Measurements from ENCODE around the gene CDK10.
"Not testable (repeated sequence)": the region's sequence is repeated elsewhere in the genome, so short reads cannot be mapped to it uniquely, and the experiment has no call there.

The CDK10 gene

DNA sequence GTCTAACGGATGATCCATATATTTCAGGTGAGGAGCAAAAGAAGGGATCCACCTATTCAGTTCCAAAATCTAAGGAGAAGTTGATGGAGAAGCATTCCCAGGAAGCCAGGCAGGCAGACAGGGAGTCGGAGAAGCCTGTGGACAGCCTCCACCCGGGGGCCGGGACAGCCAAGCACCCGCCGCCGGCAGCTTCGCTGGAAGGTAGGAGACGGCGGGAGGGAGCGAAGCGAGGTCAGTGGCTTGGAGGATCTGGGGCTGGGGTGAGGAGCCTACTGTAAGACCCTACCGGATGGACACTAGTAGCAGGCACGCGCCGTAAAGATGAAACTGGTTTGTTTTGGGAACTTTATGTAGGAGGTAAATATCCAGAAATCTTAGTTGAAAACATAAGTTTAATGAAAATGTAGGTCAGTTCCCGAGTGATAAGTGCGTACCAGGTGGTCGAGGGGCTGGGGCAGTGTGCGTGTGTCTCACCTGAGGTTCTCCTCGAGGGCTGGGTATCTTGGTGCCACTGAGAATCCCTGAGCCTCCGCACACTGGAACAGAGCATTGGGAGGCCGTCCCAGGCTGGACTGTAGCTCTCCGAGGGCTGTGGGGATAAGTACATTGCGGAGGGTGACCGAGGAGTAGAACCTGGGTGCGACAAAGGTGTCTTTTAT is 28.1 kb upstream of the CDK10 start:
- Histone ChIP-seq H3K27ac (no peak overlapping the region), H3K9ac (ENCODE audit: insufficient read length) (peak overlapping the region; percentile 89), H3K9me3 (ENCODE audit: low read depth, low read length) (no peaks in the 10 kb centered on the region), H3K4me3 (peak overlapping the region; percentile 83), H3K36me3 (ENCODE audit: insufficient read depth, low read length) (peaks cover 7% of the 10 kb centered on the region; the same call in 1 of the 2 replicates)
- TF ChIP-seq POLR2AphosphoS5 (IDR thresholded peaks at IDR 0.05; ENCODE audit: borderline replicate concordance, low read depth, low read length) (no peak), FOXP2 (optimal IDR thresholded peaks at IDR 0.05; ENCODE audit: control extremely low read depth, extremely low read length, insufficient read depth) (no peak)
- no peak for DNase-seq (ENCODE audit: low read depth, low spot score)

DNA sequence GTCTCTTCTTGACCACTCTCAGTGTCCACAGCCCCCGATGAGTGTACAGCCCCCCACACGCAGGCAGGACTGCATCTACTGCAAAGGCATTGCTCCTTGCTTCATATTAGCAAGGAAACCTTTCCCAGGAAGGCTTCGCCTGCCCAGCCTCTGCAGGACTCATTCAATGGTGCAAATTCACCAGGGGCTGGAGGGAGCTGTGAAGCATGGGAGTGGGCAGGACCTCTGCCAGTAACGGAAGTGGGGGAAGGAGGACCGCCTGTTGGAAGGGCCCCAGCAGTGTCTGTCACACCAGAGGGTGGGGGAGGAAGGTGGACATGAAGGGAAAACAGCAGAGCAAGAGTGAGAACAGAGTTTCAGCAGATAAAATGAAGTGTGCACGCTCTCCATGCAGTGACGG is 26.3 kb upstream of the CDK10 start:
- Histone ChIP-seq H3K36me3 (ENCODE audit: insufficient read depth, low read length) (peaks cover 7% of the 10 kb centered on the region; the same call in 1 of the 2 replicates), H3K4me3 (no peak overlapping the region), H3K27ac (no peak overlapping the region), H3K9me3 (ENCODE audit: low read depth, low read length) (no peaks in the 10 kb centered on the region), H3K9ac (ENCODE audit: insufficient read length) (no peak overlapping the region)
- no peak for DNase-seq (ENCODE audit: low read depth, low spot score)
- TF ChIP-seq POLR2AphosphoS5 (IDR thresholded peaks at IDR 0.05; ENCODE audit: borderline replicate concordance, low read depth, low read length) (no peak), EZH2 (IDR thresholded peaks at IDR 0.05) (no peak), FOXP2 (optimal IDR thresholded peaks at IDR 0.05; ENCODE audit: control extremely low read depth, extremely low read length, insufficient read depth) (no peak)

DNA sequence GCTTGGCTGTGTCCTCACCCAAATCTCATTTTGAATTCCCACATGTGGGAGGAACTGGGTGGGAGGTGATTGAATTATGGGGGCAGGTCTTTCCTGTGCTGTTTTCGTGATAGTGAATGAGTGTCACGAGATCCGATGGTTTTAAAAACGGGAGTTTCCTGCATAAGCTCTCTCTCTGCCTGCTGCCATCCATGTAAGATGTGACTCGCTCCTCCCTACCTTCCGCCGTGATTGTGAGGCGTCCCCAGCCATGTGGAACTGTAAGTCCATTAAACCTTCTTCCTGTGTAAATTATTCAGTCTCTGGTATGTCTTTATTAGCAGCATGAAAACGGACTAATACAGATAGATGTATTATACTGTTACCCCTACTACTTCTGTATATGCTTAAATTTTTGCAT is 25.3 kb upstream of the CDK10 start:
- Histone ChIP-seq H3K27ac (no peak overlapping the region), H3K9me3 (ENCODE audit: low read depth, low read length) (no peaks in the 10 kb centered on the region), H3K36me3 (ENCODE audit: insufficient read depth, low read length) (peaks cover 7% of the 10 kb centered on the region; the same call in 1 of the 2 replicates), H3K9ac (ENCODE audit: insufficient read length) (no peak overlapping the region), H3K4me3 (no peak overlapping the region)
- no peak for DNase-seq (ENCODE audit: low read depth, low spot score)
- no peak for TF ChIP-seq EZH2 (IDR thresholded peaks at IDR 0.05)
- TF ChIP-seq POLR2AphosphoS5 (IDR thresholded peaks at IDR 0.05; ENCODE audit: borderline replicate concordance, low read depth, low read length) = no peak
- TF ChIP-seq FOXP2 (optimal IDR thresholded peaks at IDR 0.05; ENCODE audit: control extremely low read depth, extremely low read length, insufficient read depth) = no peak

DNA sequence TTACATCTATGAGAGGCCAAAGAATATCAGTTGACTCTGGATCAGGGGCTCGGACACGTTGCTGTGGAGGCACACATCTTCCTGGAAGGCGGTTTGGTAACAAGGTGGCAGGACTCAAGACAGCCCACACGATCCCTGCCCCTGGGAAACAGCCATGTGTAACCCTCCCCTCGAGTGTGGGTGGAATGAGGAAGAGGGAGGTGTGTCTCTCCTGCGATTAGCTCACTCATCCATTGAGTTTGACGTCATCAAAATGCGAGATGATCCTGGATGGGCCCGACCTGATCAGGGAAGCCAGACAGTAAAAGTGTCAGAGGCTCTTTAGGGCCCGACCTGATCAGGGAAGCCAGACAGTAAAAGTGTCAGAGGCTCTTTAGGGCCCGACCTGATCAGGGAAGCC is 22.3 kb upstream of the CDK10 start:
- not testable (repeated sequence) for H3K36me3 ChIP-seq (ENCODE audit: insufficient read depth, low read length); H3K4me3 ChIP-seq; H3K27ac ChIP-seq; H3K9ac ChIP-seq (ENCODE audit: insufficient read length); H3K9me3 ChIP-seq (ENCODE audit: low read depth, low read length); DNase-seq (ENCODE audit: low read depth, low spot score)

DNA sequence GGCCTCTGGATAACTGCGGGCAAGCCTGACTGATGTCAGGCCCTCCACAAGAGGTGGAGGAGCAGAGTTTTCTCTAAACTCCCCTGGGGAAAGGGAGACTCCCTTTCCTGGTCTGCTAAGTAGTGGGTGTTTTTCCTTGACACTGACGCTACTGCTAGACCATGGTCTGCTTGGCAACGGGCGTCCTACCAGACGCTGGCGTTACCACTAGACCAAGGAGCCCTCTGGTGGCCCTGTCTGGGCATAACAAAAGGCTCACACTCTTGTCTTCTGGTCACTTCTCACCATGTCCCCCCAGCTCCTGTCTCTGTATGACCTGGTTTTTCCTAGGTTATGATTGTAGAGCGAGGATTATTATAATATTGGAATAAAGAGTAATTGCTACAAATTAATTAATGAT is 19.5 kb upstream of the CDK10 start:
- not testable (repeated sequence) for H3K27ac ChIP-seq; H3K9me3 ChIP-seq (ENCODE audit: low read depth, low read length); H3K36me3 ChIP-seq (ENCODE audit: insufficient read depth, low read length); H3K9ac ChIP-seq (ENCODE audit: insufficient read length); H3K4me3 ChIP-seq; DNase-seq (ENCODE audit: low read depth, low spot score)

DNA sequence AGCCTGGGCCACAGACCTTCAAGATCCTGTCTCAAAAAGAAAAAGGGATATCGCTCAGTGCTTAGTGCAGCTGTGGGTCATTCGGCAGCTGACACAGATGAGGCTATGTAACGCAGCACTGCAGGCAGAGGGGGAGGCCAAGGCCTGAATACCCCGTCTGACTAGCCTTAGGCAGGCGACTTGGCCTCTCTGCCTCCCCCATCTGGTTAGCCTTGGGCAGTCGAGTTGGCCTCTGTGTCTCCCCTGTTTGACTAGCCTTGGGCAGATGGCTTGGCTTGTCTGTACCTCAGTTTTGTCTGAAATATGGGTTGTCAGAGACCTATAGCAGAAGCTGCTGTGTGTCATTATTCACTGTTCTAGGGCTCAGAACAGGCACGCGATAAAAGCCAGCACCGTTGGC is 18.9 kb upstream of the CDK10 start:
- H3K4me3 ChIP-seq = no peak overlapping the region
- TF ChIP-seq POLR2AphosphoS5 (IDR thresholded peaks at IDR 0.05; ENCODE audit: borderline replicate concordance, low read depth, low read length) (no peak), EZH2 (IDR thresholded peaks at IDR 0.05) (no peak), FOXP2 (optimal IDR thresholded peaks at IDR 0.05; ENCODE audit: control extremely low read depth, extremely low read length, insufficient read depth) (no peak)
- H3K9me3 ChIP-seq (ENCODE audit: low read depth, low read length) = no peaks in the 10 kb centered on the region
- no peaks in the 10 kb centered on the region for H3K36me3 ChIP-seq (ENCODE audit: insufficient read depth, low read length)
- no peak for DNase-seq (ENCODE audit: low read depth, low spot score)
- no peak overlapping the region for H3K9ac ChIP-seq (ENCODE audit: insufficient read length)
- no peak overlapping the region for H3K27ac ChIP-seq

DNA sequence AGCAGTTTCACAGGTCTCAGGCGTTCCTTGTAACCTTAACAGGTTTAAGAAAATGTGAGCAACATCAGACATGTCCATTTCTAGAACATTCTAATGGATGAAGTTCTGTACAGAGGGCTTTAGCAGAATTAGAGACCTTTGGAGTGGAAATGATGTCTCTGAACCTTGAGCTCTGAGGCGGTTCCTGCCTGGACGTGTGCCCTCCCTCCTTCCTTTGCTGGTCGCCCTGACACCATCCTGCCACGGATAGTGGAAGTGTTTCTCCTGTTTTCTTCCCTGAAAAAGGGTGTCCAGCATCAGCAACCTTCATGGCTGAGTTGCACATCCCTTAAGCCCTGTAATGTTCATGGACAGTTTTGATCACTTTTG is 17.7 kb upstream of the CDK10 start:
- Histone ChIP-seq H3K36me3 (ENCODE audit: insufficient read depth, low read length) (no peaks in the 10 kb centered on the region), H3K9ac (ENCODE audit: insufficient read length) (no peak overlapping the region), H3K4me3 (no peak overlapping the region), H3K9me3 (ENCODE audit: low read depth, low read length) (no peaks in the 10 kb centered on the region), H3K27ac (no peak overlapping the region)
- no peak for DNase-seq (ENCODE audit: low read depth, low spot score)
- TF ChIP-seq POLR2AphosphoS5 (IDR thresholded peaks at IDR 0.05; ENCODE audit: borderline replicate concordance, low read depth, low read length) (no peak), FOXP2 (optimal IDR thresholded peaks at IDR 0.05; ENCODE audit: control extremely low read depth, extremely low read length, insufficient read depth) (no peak), EZH2 (IDR thresholded peaks at IDR 0.05) (no peak)

DNA sequence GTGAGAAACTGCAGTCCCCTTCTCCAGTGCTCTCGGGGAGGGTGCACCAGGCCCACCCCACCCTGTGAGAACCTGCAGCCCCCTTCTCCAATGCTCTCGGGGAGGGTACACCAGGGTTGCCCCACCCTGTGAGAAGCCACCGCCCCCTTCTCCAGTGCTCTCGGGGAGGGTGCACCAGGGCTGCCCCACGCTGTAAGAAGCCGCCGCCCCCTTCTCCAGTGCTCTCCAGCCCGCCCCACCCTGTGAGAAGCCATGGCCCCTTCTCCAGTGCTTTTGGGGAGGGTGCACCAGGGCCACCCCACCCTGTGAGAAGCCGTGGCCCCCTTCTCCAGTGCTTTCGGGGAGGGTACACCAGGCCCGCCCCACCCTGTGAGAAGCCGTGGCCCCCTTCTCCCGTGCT is 16.7 kb upstream of the CDK10 start:
- H3K27ac ChIP-seq = no peak overlapping the region
- DNase-seq (ENCODE audit: low read depth, low spot score) = no peak
- H3K9ac ChIP-seq (ENCODE audit: insufficient read length) = no peak overlapping the region
- no peaks in the 10 kb centered on the region for H3K9me3 ChIP-seq (ENCODE audit: low read depth, low read length)
- no peak overlapping the region for H3K4me3 ChIP-seq
- TF ChIP-seq EZH2 (IDR thresholded peaks at IDR 0.05) (no peak), POLR2AphosphoS5 (IDR thresholded peaks at IDR 0.05; ENCODE audit: borderline replicate concordance, low read depth, low read length) (no peak), FOXP2 (optimal IDR thresholded peaks at IDR 0.05; ENCODE audit: control extremely low read depth, extremely low read length, insufficient read depth) (no peak)
- H3K36me3 ChIP-seq (ENCODE audit: insufficient read depth, low read length) = no peaks in the 10 kb centered on the region

All from SK-N-MC (cell line).